ENCODE results near the gene STRADB. TPM values are rescaled to one million over a fixed set of nuclear protein-coding genes. Genes with fewer than 3 reads are reported as not detected.

The STRADB gene
- polyA plus RNA-seq, 1 donor = 43.5 TPM

Other genes with a start within 250 kb of the STRADB start
- gene CASP8, start 191.2 kb upstream of the STRADB start, polyA plus RNA-seq (ENCODE audit: insufficient read length) = 6.6 TPM
- gene FLACC1, start 94.4 kb upstream of the STRADB start, polyA plus RNA-seq (ENCODE audit: insufficient read length) = 1.4 TPM
- 25.7 TPM for gene TRAK2, start 282 bp upstream of the STRADB start, polyA plus RNA-seq (ENCODE audit: insufficient read length)
- 37.5 TPM for gene TMEM237, start 191.8 kb downstream of the STRADB start, polyA plus RNA-seq (ENCODE audit: insufficient read length)
- 0.13 TPM for gene MPP4, start 246.9 kb downstream of the STRADB start, polyA plus RNA-seq (ENCODE audit: insufficient read length)

Data from forelimb muscle (tissue), 1 donor.